Rectal smooth muscle tissue (tissue), 1 donor: ENCODE data around the gene BTLA.
"Not testable (repeated sequence)": the region's sequence is repeated elsewhere in the genome, so short reads cannot be mapped to it uniquely, and the experiment has no call there.

ENCODE experiments used
- H3K27ac ChIP-seq: one replicate; pipeline ENCODE4 v1.7.0; 2013; ENCODE audit warnings: low read depth, low read length, inconsistent platforms
- H3K27me3 ChIP-seq: one replicate; pipeline ENCODE4 v1.7.0; 2013; ENCODE audit warnings: low read length; ENCODE audit not compliant: control insufficient read depth, insufficient read depth
- H3K36me3 ChIP-seq: one replicate; pipeline ENCODE4 v1.7.0; 2013; ENCODE audit warnings: low read length; ENCODE audit not compliant: control insufficient read depth, insufficient read depth
- H3K4me1 ChIP-seq: one replicate; pipeline ENCODE4 v1.7.0; 2013; ENCODE audit warnings: low read length; ENCODE audit not compliant: control insufficient read depth, insufficient read depth
- H3K4me3 ChIP-seq: one replicate; pipeline ENCODE4 v1.7.0; 2013; ENCODE audit warnings: low read length
- H3K9ac ChIP-seq: one replicate; pipeline ENCODE4 v1.7.0; 2013; ENCODE audit warnings: low read length

The BTLA gene, protein sequence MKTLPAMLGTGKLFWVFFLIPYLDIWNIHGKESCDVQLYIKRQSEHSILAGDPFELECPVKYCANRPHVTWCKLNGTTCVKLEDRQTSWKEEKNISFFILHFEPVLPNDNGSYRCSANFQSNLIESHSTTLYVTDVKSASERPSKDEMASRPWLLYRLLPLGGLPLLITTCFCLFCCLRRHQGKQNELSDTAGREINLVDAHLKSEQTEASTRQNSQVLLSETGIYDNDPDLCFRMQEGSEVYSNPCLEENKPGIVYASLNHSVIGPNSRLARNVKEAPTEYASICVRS

DNA sequence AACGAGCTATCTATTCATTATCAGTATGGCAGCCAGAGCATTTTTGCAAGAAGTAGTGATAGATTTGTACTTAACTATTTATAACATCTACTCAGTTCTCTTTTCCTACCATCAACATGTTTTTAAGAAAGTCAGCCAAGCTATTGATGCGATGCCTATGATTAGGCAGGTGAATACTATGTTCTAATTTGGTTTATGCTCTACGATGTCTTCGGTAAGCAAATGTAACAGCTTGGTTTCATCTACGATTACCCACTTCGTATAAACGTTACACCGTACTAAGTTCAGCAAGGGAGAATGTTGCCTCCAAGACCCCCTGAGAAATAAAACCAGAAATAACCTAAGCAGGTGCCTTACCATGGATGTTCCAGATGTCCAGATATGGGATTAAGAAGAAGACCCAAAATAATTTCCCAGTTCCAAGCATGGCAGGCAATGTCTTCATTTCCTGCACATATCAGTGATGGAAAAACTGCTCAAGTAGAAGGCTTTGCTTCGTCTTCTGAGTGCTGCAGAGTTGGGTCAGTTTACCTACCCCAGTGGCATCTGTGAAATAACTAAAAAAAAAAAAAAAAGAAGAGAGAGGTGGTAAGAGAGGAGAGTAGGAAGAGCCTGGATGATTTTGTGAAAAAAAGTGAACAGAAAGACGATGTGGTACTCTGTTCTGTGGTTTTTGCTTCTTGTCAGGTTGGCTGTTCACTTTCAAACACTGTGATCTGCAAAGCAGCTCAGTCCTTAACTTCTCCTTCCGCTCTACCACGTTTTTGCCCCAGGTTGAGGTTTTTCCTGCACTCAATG is at the start of gene BTLA:
TSS of gene BTLA (minus strand) at position 559 of the 798 bp plus-strand sequence. CDS start at position 445, 114 bp downstream.
- Histone ChIP-seq H3K4me1 (no peaks in the 10 kb centered on the region), H3K27ac (no peak within 1 kb of the TSS), H3K9ac (no peak within 1 kb of the TSS), H3K27me3 (no peaks in the 10 kb centered on the region), H3K36me3 (no peaks in the 10 kb centered on the region), H3K4me3 (peak within 1 kb of the TSS; percentile 37)

DNA sequence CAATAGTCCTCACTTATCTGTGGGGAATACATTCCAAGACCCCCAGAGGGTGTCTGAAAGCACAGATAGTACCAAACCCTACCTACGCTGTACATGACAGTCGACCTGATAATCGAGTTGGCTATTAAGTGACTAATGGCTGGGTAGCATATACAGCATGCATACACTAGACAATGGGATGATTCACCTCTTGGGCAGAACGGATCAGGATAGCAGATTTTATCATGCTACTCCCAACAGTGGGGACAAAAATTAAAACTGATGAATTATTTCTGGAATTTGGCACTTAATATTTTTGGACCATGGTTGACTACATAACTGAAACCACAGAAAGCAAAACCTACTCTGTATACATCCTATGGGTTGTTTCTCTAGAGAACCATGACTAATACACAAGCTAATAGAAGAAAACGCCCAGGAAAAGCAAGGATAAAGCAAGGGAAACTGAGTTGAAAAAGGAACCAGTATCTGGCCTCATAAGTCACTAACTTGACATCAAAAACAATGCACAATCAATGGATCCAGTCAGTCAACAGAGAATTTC is 47.0 kb upstream of the BTLA start:
- Histone ChIP-seq H3K4me3 (no peak overlapping the region), H3K9ac (no peak overlapping the region), H3K4me1 (no peaks in the 10 kb centered on the region), H3K36me3 (peaks cover 4% of the 10 kb centered on the region), H3K27ac (no peak overlapping the region), H3K27me3 (no peaks in the 10 kb centered on the region)

DNA sequence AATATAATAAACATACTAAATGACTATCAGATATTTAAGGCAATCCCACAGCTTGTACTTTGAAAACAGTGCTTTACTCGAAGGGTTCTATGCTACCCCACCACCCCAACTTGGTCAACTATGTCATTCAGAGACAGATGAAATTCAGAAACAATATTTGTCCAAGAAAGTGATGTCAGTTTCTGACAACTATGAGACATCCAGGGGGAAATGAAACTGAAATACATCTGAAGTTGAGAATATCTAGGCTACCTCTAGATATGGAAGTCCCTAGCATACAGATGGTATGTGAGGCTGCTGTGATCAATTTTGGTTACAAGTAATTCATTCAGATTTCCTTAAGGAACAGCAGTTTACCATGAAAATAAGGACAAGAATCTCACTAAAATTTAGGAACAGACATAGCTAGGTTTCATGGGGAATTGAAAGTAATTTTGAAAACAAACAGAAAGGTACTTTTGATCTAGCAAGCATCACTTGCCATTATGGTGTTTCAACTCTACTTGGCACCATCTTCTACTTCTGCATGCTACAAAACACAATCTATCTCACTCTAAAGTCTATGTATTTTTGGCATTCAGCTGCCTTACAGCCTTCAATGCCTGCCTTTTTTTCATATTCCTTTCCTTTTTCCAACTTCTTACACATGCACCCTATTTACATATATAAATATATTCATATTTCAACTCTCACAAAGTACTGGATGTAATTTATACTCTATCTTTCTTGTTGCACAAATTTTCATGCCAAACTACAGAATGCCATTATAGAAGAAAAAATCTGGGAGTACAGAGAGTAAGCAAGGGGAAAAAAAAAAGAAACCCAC is 40.8 kb upstream of the BTLA start:
- Histone ChIP-seq H3K27ac (no peak overlapping the region), H3K9ac (no peak overlapping the region), H3K27me3 (no peaks in the 10 kb centered on the region), H3K36me3 (peaks cover 10% of the 10 kb centered on the region), H3K4me1 (no peaks in the 10 kb centered on the region), H3K4me3 (no peak overlapping the region)

DNA sequence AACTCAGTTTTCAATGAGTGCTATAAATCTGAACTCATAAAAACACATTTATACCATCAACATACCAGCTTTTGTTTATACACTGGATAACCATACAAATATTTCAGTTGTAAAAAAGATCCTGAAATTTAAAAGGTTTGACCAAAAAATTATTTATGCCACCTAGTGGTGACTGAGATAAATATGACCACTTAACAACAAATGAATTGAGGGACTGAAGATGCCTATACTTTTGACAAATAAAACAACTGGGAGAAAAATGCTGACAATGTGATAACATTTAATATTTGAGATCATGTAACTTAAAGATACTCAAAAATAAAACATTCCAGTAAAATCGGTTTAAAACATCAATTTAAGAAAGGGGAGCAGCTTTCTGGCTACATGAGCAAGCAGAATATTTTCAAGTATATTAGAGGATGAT is 32.1 kb upstream of the BTLA start:
- H3K4me1 ChIP-seq: no peaks in the 10 kb centered on the region
- H3K27me3 ChIP-seq: no peaks in the 10 kb centered on the region
- no peak overlapping the region for H3K9ac ChIP-seq
- H3K36me3 ChIP-seq: peaks cover 11% of the 10 kb centered on the region
- no peak overlapping the region for H3K27ac ChIP-seq
- H3K4me3 ChIP-seq: no peak overlapping the region

DNA sequence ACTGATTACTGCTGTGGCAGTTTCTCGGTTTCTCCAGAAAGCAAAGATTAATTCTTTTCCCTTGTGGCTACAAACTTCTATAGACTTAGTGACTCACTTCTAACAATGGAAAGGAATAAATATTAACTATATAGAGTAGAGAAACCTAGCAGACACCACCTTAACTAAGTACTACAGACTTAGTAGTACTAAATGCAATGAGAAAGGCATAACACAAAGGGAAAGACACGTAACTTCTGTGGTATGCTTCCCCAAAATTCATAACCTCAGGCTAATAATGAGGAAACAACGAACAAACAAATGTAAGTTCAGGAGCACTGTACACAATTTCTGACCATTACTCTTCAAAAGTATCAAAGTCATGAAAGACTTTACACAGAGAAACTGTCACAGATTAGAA is 31.3 kb upstream of the BTLA start:
- peaks cover 9% of the 10 kb centered on the region for H3K36me3 ChIP-seq
- no peaks in the 10 kb centered on the region for H3K27me3 ChIP-seq
- no peak overlapping the region for H3K9ac ChIP-seq
- no peak overlapping the region for H3K27ac ChIP-seq
- no peaks in the 10 kb centered on the region for H3K4me1 ChIP-seq
- no peak overlapping the region for H3K4me3 ChIP-seq

DNA sequence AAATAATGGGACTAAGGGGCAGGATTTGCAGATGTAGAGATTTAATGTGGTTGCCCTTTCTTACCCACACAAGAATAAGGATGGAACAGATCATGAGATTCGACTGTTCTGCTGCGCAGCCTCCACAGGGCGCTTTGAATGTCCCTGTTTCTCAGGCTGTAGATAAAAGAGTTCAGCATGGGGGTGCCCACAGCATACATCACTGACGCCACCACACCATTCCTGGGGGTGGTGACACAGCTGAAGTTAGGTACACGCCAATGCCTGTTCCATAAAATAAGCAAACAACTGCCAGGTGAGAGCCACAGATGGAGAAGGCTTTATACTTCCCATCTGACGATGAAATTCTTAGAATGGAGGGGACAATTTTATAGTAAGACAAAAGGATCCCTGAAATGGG is 24.9 kb upstream of the BTLA start:
- not testable (repeated sequence) for H3K4me3 ChIP-seq, H3K36me3 ChIP-seq, H3K9ac ChIP-seq

DNA sequence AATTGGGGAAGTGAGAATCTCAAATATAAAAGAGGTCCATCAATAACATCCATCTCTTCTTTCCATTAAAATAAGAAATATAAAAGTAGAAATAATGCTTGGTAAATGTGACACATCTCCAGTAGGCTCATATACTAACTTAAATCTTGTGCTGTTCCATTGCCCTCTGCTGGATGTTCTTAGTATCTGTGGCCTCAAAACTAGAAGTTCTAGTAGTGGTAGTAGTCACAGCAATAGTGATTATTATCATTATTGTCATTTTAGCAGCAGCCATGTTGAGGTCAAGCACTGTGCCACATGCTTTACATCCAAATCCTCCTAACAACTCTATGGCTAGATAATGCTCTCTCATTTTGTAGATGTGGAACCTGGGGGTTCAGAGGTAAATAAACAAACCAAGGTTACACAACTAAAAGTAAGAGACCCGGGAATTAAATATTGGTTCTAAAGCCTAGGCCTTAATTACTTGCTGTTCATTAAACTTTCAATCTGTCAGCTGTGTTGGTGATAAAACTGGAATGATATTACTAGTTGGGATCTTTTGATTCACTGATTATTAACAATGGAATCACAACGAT is 20.2 kb upstream of the BTLA start:
- Histone ChIP-seq H3K27me3 (no peaks in the 10 kb centered on the region), H3K27ac (no peak overlapping the region), H3K36me3 (no peaks in the 10 kb centered on the region), H3K4me1 (no peaks in the 10 kb centered on the region), H3K4me3 (no peak overlapping the region), H3K9ac (no peak overlapping the region)

More for the DNA sequence above, 24.9 kb upstream of the BTLA start:
- not testable (repeated sequence) for H3K27me3 ChIP-seq, H3K27ac ChIP-seq, H3K4me1 ChIP-seq

DNA sequence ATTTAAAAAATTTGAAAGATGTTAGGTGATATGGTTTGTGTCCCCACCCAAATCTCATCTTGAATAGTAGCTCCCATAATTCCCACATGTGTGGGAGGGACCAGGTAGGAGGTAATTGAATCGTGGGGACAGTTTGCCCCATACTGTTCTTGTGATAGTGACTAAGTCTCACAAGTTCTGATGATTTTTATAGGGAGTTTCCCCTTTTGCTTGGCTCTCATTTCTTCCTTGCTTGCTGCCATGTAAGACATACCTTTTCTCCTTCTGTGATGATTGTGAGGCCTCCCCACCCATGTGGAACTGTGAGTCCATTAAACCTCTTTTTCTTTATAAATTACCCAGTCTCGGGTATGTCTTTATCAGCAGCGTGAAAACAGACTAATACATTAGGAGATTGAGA is 19.7 kb upstream of the BTLA start:
- H3K36me3 ChIP-seq, H3K27ac ChIP-seq, H3K4me1 ChIP-seq: not testable (repeated sequence)

DNA sequence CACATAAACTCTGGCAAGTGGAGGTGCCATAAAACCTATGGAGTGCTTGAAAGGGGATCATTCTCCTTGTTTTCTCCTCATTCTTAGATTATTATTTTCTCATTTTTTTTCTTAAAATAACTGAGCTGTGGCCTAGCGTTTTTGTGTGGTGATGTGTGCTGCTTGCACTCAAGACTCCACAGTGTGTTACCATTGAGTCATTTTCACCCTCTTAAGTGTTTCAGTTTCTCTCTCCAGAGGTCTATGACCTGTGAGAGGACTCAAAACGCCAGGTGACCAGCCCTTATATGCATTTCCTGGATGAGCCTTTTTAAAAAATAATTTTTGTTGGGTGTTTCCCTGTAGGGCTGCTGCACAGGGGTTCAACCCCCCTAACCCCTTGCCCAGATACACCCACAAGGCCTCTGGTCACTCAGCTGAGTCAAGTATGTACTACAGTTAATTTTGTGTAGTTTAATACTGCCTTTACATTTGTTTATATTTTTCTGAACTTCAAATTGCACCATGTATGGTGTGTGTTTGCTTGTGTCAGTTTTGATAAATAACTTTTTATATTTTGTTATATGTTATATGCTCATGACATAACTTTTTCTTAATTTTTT is 15.4 kb upstream of the BTLA start:
- Histone ChIP-seq H3K36me3 (no peaks in the 10 kb centered on the region), H3K4me3 (no peak overlapping the region), H3K27ac (no peak overlapping the region), H3K9ac (no peak overlapping the region), H3K27me3 (no peaks in the 10 kb centered on the region), H3K4me1 (no peaks in the 10 kb centered on the region)

More for the DNA sequence above, 19.7 kb upstream of the BTLA start:
- H3K27me3 ChIP-seq, H3K9ac ChIP-seq, H3K4me3 ChIP-seq: not testable (repeated sequence)

DNA sequence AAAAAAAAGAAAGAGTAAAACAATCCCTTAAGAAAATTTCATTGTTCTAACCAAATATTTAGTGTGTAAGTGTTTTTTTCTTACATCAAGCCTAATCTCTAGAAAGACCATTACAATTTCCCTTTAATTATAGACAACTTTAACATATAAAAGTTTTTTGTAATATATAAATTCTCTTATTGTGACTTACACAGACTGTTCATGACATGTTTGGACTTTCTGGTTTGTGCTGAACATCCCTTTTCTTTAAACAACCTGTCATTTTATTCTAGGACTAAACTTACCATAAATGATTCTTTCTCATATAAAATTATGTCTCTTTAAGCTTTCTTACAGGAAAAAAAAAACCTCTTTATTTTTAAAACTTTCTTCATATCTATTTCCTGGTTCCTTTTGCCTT is 13.0 kb upstream of the BTLA start:
- H3K36me3 ChIP-seq: no peaks in the 10 kb centered on the region
- H3K27me3 ChIP-seq: no peaks in the 10 kb centered on the region
- no peak overlapping the region for H3K4me3 ChIP-seq
- H3K4me1 ChIP-seq: no peaks in the 10 kb centered on the region
- H3K9ac ChIP-seq: no peak overlapping the region
- no peak overlapping the region for H3K27ac ChIP-seq

DNA sequence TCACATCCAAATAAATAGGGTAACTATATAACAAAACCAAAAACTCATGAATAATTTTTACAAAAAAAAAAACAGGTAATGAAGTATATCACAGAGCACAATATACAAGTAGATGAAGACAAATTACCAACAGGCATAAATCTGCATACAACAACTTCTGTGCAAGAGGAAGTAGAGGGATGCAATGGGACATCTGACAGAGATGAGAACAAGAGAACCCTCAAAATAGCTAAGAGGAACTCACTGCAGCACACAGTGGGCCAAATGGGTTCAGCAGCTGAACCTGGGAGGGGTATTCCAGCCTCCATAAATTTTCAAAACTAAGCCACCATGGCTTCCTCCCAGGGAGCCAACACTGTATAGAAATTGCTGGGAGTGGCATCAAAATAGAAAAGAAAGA is 9.6 kb upstream of the BTLA start:
- Histone ChIP-seq H3K27me3 (no peaks in the 10 kb centered on the region), H3K4me1 (no peaks in the 10 kb centered on the region), H3K27ac (no peak overlapping the region), H3K9ac (no peak overlapping the region), H3K36me3 (no peaks in the 10 kb centered on the region), H3K4me3 (no peak overlapping the region)
